HG03039 (cell line): ENCODE results near the gene SPEM2.

Source experiments
- ATAC-seq: cut with Tn5 transposase; IDR thresholded peaks from one replicate; pipeline ENCODE4 v1.9.1; 2021; ENCODE audit warnings: mild to moderate bottlenecking, moderate library complexity; ENCODE audit not compliant: unreplicated experiment

Gene SPEM2

GRCh38 chr17:7425316-7425715 lies at the start of gene SPEM2:
SPEM2 (plus strand) TSS chr17:7425616; CDS start chr17:7425689, 73 bp downstream.
- ATAC-seq, result no peak

- ATAC-seq, result no peak
Measured at GRCh38 chr17:7379134-7379533, 46.3 kb upstream of the SPEM2 start.

- no peak for ATAC-seq
Measured at GRCh38 chr17:7380321-7380720, 45.1 kb upstream of the SPEM2 start.

- no peak for ATAC-seq
Measured at GRCh38 chr17:7380855-7381683, 44.3 kb upstream of the SPEM2 start, which contains the start of gene TNK1. TNK1 (plus strand) TSS chr17:7381089; CDS start chr17:7382927, 1,838 bp downstream.

- no peak for ATAC-seq
Measured at GRCh38 chr17:7382901-7383300, 42.5 kb upstream of the SPEM2 start.

GRCh38 chr17:7383371-7383741 lies 42.1 kb upstream of the SPEM2 start:
- no peak for ATAC-seq

GRCh38 chr17:7383742-7384488 lies 41.5 kb upstream of the SPEM2 start:
- peak; percentile 57 for ATAC-seq

- no peak for ATAC-seq
Measured at GRCh38 chr17:7384489-7385081, 40.8 kb upstream of the SPEM2 start.

GRCh38 chr17:7388856-7389255 lies 36.6 kb upstream of the SPEM2 start:
- ATAC-seq, result no peak

- no peak for ATAC-seq
Measured at GRCh38 chr17:7389924-7390910, 35.2 kb upstream of the SPEM2 start.

- ATAC-seq, result no peak
Measured at GRCh38 chr17:7391307-7391706, 34.1 kb upstream of the SPEM2 start.

GRCh38 chr17:7392696-7393612 lies 32.5 kb upstream of the SPEM2 start:
- ATAC-seq, result no peak

GRCh38 chr17:7393613-7394451 lies 31.6 kb upstream of the SPEM2 start:
- ATAC-seq, result peak; percentile 29

- peak; percentile 64 for ATAC-seq
Measured at GRCh38 chr17:7394452-7395191, 30.8 kb upstream of the SPEM2 start, which contains the start of gene PLSCR3. PLSCR3 (minus strand) TSS chr17:7394525; CDS start chr17:7394110, 415 bp downstream.

GRCh38 chr17:7396147-7396546 lies 29.3 kb upstream of the SPEM2 start:
- ATAC-seq, result no peak

- no peak for ATAC-seq
Measured at GRCh38 chr17:7398612-7399011, 26.8 kb upstream of the SPEM2 start.

- no peak for ATAC-seq
Measured at GRCh38 chr17:7403043-7403726, 22.2 kb upstream of the SPEM2 start.
